A549 treated with DMSO at 1 μM for 4 hours (cell line): Measurements from ENCODE around the gene CPNE7. TPM values are rescaled to one million over a fixed set of nuclear protein-coding genes. Genes with fewer than 3 reads are reported as not detected.

Source experiments
- total RNA-seq: library from RNA; stranded (reverse); fragments of 200-300 nt; extraction: Qiagen RNA extraction; gene quantifications from 5 replicates; pipeline ENCODE4 v1.2.3, GENCODE V29; 2022; ENCODE audit warnings: low read depth

Gene CPNE7
- total RNA-seq, result 41.5 to 71.1 TPM (median 57.3 TPM) in 5 replicates

DNA sequence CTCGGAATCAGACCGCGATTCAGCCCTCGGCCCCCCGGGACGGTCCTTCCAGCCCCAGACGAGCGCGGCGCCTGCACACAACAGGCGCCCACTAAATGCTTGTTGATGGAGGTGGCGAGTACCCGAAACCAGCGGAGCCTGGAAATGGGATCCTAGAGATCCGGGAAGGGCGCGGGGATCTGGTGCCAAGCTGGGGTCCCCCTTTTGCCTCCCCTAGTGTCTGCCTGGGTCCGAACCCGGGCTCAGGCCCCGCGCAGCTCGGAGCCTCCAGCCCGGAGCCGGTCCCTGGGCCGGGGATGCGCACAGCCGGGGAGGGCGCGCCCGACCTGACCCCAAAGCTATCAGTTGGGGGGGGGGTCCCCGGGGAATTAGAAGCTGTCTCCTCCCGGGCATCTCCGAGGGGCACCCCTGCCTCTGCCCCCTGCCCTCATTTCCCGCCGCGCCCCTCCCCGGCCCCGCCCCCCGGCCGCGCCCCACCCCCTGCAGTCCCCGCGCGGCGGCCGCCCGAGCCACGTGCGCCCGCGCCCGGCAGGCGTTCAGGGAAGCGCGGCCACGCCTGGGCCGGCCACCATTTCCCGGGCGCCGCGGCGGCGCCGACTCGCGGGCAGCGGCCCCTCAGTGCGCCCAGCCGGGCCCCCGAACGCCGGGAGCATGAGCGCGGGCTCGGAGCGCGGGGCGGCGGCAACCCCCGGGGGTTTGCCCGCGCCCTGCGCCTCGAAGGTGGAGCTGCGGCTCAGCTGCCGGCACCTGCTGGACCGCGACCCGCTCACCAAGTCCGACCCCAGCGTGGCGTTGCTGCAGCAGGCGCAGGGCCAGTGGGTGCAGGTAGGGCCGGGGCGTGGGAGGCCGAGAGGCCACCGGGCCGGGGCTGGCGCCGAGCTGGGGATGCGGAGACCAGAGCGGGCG is at the start of gene CPNE7:
CPNE7 (plus strand) TSS at position 512 of the 906 bp plus-strand sequence; CDS start at position 652, 140 bp downstream.

DNA sequence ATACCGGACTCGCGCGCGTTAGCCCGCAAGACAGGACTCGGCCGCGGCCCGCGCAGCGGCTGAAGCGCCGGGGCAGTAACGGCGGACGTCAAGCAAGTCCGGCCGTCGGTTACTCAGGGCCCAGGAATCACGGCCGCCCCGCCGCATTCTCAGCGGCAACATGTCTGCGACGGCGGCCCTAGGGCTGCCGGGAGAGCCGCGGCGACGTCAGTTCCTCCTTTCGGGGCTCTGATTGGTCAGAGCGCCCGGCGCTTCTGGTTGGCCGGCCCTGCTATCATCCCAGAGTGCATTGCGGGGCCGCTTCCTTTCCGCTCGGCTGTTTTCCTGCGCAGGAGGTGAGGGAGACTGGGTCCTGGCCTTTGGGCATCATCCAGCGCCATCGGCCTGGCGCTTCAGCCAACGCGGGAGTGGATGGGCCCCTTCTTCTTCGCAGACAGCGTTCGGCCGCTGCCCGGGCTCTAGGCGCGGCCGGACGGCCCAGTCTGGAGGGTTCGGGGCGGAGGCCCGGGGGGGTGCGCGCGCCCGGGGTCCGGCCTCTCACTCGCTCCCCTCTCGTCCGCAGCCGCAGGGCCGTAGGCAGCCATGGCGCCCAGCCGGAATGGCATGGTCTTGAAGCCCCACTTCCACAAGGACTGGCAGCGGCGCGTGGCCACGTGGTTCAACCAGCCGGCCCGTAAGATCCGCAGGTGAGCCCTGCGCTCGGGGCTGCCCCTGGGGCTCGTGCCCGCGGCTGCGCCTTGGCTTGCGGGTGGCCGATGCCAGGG is 15.0 kb upstream of the CPNE7 start, which contains the start of gene RPL13:
RPL13 (plus strand) TSS at position 305 of the 764 bp plus-strand sequence; CDS start at position 583, 278 bp downstream.

DNA sequence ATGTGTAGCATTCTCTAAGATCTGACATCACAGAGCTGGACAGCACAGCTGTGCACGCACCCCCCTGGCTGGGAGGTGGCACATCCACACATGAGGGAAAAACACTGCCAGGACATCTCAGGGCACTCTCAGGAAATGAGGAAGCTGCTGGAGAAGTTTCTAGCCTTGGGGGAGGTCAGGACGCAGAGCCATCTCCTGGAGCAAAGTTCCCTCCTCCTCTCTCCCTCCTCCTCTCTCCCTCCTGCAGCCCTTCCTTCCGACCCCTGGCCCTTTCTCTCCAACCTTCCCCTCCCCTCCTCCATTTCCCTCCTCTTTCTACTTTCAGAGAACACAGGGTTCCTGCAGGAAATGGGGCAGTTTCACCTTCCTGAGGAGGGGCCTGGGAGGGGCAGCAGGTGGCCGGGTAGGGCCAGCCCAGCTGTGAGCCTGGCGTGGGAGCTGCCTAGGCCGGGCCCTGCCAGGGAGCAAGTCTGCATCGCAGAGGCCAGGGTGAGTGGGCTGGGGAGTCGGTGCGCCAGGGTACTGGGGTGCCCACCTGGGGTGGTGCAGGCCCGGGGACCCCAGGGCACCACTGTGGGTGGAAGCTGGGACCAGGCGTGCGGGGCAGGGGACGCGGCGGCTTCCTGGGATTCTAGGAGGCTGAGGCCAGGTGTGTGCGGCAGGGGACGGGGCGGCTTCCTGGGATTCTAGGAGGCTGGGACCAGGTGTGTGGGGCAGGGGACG is 37.8 kb downstream of the CPNE7 start, which contains the start of gene DPEP1:
DPEP1 (plus strand) TSS at position 412 of the 723 bp plus-strand sequence. CDS start 16,769 bp downstream, outside the sequence.

Other genes starting within 250 kb of the CPNE7 start
- gene ANKRD11, start 85.2 kb upstream of the CPNE7 start, total RNA-seq, result 74.4 to 99.6 TPM (median 95.8 TPM) in 5 replicates
- 81.3 to 91.9 TPM (median 82.9 TPM) in 5 replicates for gene SPG7, start 67.4 kb upstream of the CPNE7 start, total RNA-seq
- gene RPL13, start 15.1 kb upstream of the CPNE7 start, total RNA-seq, result 3,032 to 4,077 TPM (median 3,876 TPM) in 5 replicates
- gene DPEP1, start 37.9 kb downstream of the CPNE7 start, total RNA-seq, result 0.75 to 1.3 TPM (median 0.77 TPM) in 5 replicates
- 87.7 to 99.7 TPM (median 94.8 TPM) in 5 replicates for gene CHMP1A, start 82.0 kb downstream of the CPNE7 start, total RNA-seq
- 14.6 to 17.0 TPM (median 15.5 TPM) in 5 replicates for gene SPATA33, start 82.1 kb downstream of the CPNE7 start, total RNA-seq
- 34.9 to 69.2 TPM (median 42.5 TPM) in 5 replicates for gene CDK10, start 110.9 kb downstream of the CPNE7 start, total RNA-seq
- 9.4 to 11.4 TPM (median 10.8 TPM) in 5 replicates for gene SPATA2L, start 125.9 kb downstream of the CPNE7 start, total RNA-seq
- gene VPS9D1, start 145.1 kb downstream of the CPNE7 start, total RNA-seq, result 3.0 to 4.8 TPM (median 4.6 TPM) in 5 replicates
- 15.0 to 18.8 TPM (median 17.4 TPM) in 5 replicates for gene ZNF276, start 145.8 kb downstream of the CPNE7 start, total RNA-seq
- gene FANCA, start 240.9 kb downstream of the CPNE7 start, total RNA-seq, result 29.9 to 42.3 TPM (median 39.4 TPM) in 5 replicates